PC-3 (cell line): ENCODE data around the gene SLC6A7.

ENCODE experiments used
- CTCF ChIP-seq: fragments of 300-600 bp; sonication (generic); conservative IDR thresholded peaks from 2 replicates; pipeline ENCODE4 v1.5.1; 2017; ENCODE audit warnings: antibody characterized with exemption, low read depth, mild to moderate bottlenecking, low read length
- EZH2phosphoT487 ChIP-seq: fragments of 300-600 bp; sonication (generic); IDR thresholded peaks from 2 replicates; pipeline ENCODE4 v1.6.1; 2018; ENCODE audit warnings: mild to moderate bottlenecking, antibody characterized with exemption, low read length, borderline replicate concordance

- TF ChIP-seq EZH2phosphoT487 (no peak), CTCF (no peak)
Observed at GRCh38 chr5:150142185-150142958, 47.5 kb upstream of the SLC6A7 start.
